EL (cell line): ENCODE results near the gene CCL27.

Source experiments
- DNase-seq: peaks from one replicate; pipeline ENCODE4 v3.0.0-alpha.2; 2016

Gene CCL27

GRCh38 chr9:34662526-34663302 lies at the start of gene CCL27:
CCL27 (minus strand) TSS chr9:34662657; CDS start chr9:34662633, 24 bp downstream.
- DNase-seq = no peak

GRCh38 chr9:34712140-34712539 lies 49.7 kb upstream of the CCL27 start:
- no peak for DNase-seq

GRCh38 chr9:34710023-34710422 lies 47.6 kb upstream of the CCL27 start, which contains the start of gene CCL21:
CCL21 (minus strand) TSS chr9:34710136; CDS start chr9:34710066, 70 bp downstream.
- no peak for DNase-seq

- DNase-seq = no peak
Observed at GRCh38 chr9:34709196-34709978, 46.9 kb upstream of the CCL27 start.

- DNase-seq = no peak
Observed at GRCh38 chr9:34707130-34707529, 44.7 kb upstream of the CCL27 start.

GRCh38 chr9:34701769-34702736 lies 39.6 kb upstream of the CCL27 start:
- DNase-seq = peak; percentile 69

- peak; percentile 63 for DNase-seq
Observed at GRCh38 chr9:34701023-34701768, 38.7 kb upstream of the CCL27 start.

GRCh38 chr9:34694811-34695210 lies 32.4 kb upstream of the CCL27 start:
- DNase-seq = no peak

GRCh38 chr9:34693560-34693959 lies 31.1 kb upstream of the CCL27 start:
- DNase-seq = no peak

- DNase-seq = no peak
Observed at GRCh38 chr9:34691936-34692315, 29.5 kb upstream of the CCL27 start.

GRCh38 chr9:34690983-34691935 lies 28.8 kb upstream of the CCL27 start, which contains the start of gene CCL19:
CCL19 (minus strand) TSS chr9:34691276; CDS start chr9:34691139, 137 bp downstream.
- no peak for DNase-seq

GRCh38 chr9:34689512-34689911 lies 27.1 kb upstream of the CCL27 start:
- DNase-seq = no peak

GRCh38 chr9:34689116-34689470 lies 26.6 kb upstream of the CCL27 start:
- no peak for DNase-seq

GRCh38 chr9:34688329-34689115 lies 26.1 kb upstream of the CCL27 start:
- DNase-seq = no peak

- DNase-seq = no peak
Observed at GRCh38 chr9:34687276-34688030, 25.0 kb upstream of the CCL27 start.

GRCh38 chr9:34686732-34687131 lies 24.3 kb upstream of the CCL27 start:
- no peak for DNase-seq

GRCh38 chr9:34686231-34686630 lies 23.8 kb upstream of the CCL27 start:
- DNase-seq = no peak

GRCh38 chr9:34685591-34685990 lies 23.1 kb upstream of the CCL27 start:
- no peak for DNase-seq

GRCh38 chr9:34684816-34685215 lies 22.4 kb upstream of the CCL27 start:
- no peak for DNase-seq
